ENCODE results near the gene STAMBP. TPM values are rescaled to one million over a fixed set of nuclear protein-coding genes. Genes with fewer than 3 reads are reported as not detected.

The STAMBP gene
- total and polyA plus RNA-seq, 2 of the 13 experiments (the other 11 are each of a cell fraction or from before 2014, with no cell fraction given) = 49.6 to 53.2 TPM

- no peak for TF ChIP-seq NCOA5 (CRISPR knock-in tag; IDR thresholded peaks at IDR 0.05)
Observed at GRCh38 chr2:73868204-73868978, 39.6 kb downstream of the STAMBP start (continued).

GRCh38 chr2:73870084-73870483, 41.3 kb downstream of the STAMBP start:
- Histone ChIP-seq H3K4me1 (ENCODE audit: insufficient read depth, low read length) (peaks cover under 1% of the 10 kb centered on the region; the same call in 1 of the 2 replicates), H3K27ac (ENCODE audit: extremely low read length, insufficient read depth, low read length) (no peak overlapping the region), H3K9ac (ENCODE audit: insufficient read depth, low read depth, low read length) (no peak overlapping the region), H3K36me3 (replicated peaks in 1 of 2; ENCODE audit: control insufficient read depth in 1 of 2, insufficient read depth in 2 of 2, low read length in 2 of 2) (peaks cover 2 to 3% of the 10 kb centered on the region in 2 experiments; a peak in 3 of 5 replicates), H2AFZ (ENCODE audit: low read length) (no peak overlapping the region), H3K4me2 (ENCODE audit: low read depth, low read length) (no peak overlapping the region), H3K9me3 (ENCODE audit: low read length) (no peaks in the 10 kb centered on the region), H3K4me3 (replicated peaks in 1 of 3; ENCODE audit: insufficient read depth in 1 of 3, low read depth in 2 of 3, low read length in 3 of 3) (no peak overlapping the region), H3K27me3 (ENCODE audit: control insufficient read depth in 1 of 2, insufficient read depth in 2 of 2, low read length in 2 of 2) (no peaks in the 10 kb centered on the region), H4K20me1 (ENCODE audit: insufficient read depth, low read length) (no peaks in the 10 kb centered on the region), H3K79me2 (ENCODE audit: insufficient read depth, low read length) (no peaks in the 10 kb centered on the region)
- in situ Hi-C loops (cut with HindIII; ENCODE audit: extremely low pct_ligation_motif_present, low pct_unique_long_range_greater_than_20kb) (no loop called here), intact Hi-C loops (cut with micrococcal nuclease; ENCODE audit: unreplicated experiment) (no loop called here)
- POLR2A ChIA-PET = no interaction called here
- FAIRE-seq = no peak
- 75% methylated on average over 4 of the region's 4 CpGs for WGBS (ENCODE audit: low lambda C conversion rate)
- BruUV-seq (replicated peaks) = no TSS peak
- CTCF ChIA-PET (ENCODE audit: low intra/inter-chr PET ratio, low total read pairs) = no interaction called here
- ATAC-seq = no peak
- no peak for DNase-seq (ENCODE audit: low spot score)
- TF ChIP-seq MXI1 (IDR thresholded peaks at IDR 0.05; ENCODE audit: borderline replicate concordance, low read depth, low read length) (no peak), ATF7 (IDR thresholded peaks at IDR 0.05) (no peak), ATF7 (CRISPR knock-in tag; IDR thresholded peaks at IDR 0.05) (no peak), FOXJ3 (CRISPR knock-in tag; IDR thresholded peaks at IDR 0.05; ENCODE audit: borderline replicate concordance) (no peak), ZBTB44 (CRISPR knock-in tag; IDR thresholded peaks at IDR 0.05) (no peak), TAF15 (IDR thresholded peaks at IDR 0.05; ENCODE audit: low read depth, low read length, poor library complexity, severe bottlenecking) (no peak), ZNF484 (CRISPR knock-in tag; IDR thresholded peaks at IDR 0.05; ENCODE audit: borderline replicate concordance, low read depth) (no peak), ELF4 (CRISPR knock-in tag; IDR thresholded peaks at IDR 0.05; ENCODE audit: borderline replicate concordance) (no peak), NCOA1 (CRISPR knock-in tag; IDR thresholded peaks at IDR 0.05) (no peak), ZNF382 (CRISPR knock-in tag; IDR thresholded peaks at IDR 0.05; ENCODE audit: borderline replicate concordance) (no peak), ATF5 (CRISPR knock-in tag; IDR thresholded peaks at IDR 0.05; ENCODE audit: low read depth) (no peak), E2F5 (CRISPR knock-in tag; conservative IDR thresholded peaks at IDR 0.05) (no peak), RAD51 (IDR thresholded peaks at IDR 0.05; ENCODE audit: borderline replicate concordance) (no peak), MXD3 (CRISPR knock-in tag; IDR thresholded peaks at IDR 0.05) (no peak), TGIF2 (CRISPR knock-in tag; IDR thresholded peaks at IDR 0.05) (no peak), GLI4 (CRISPR knock-in tag; IDR thresholded peaks at IDR 0.05; ENCODE audit: borderline replicate concordance) (no peak), TRAFD1 (CRISPR knock-in tag; IDR thresholded peaks at IDR 0.05; ENCODE audit: borderline replicate concordance) (no peak)
